Calu3 (cell line): ENCODE data around the gene CABLES2. TPM values are rescaled to one million over a fixed set of nuclear protein-coding genes. Genes with fewer than 3 reads are reported as not detected.

Experiments
- Bru-seq: library from RNA; stranded (reverse); fragments of 400-500 nt; gene quantifications from one replicate; lab custom pipeline; 2021; lab: Mats Ljungman, UMichigan
- BruChase-seq, 2 experiments: library from RNA; stranded (reverse); fragments of 400-500 nt; gene quantifications; one replicate each; lab custom pipeline; 2021; lab: Mats Ljungman, UMichigan
- BruUV-seq: library from RNA; stranded (reverse); fragments of 400-500 nt; replicated peaks from 2 replicates; lab custom pipeline; 2021; lab: Mats Ljungman, UMichigan
- CTCF ChIA-PET: fragments of 300-600 bp; sonication (Branson Sonifier 250); formaldehyde crosslinking; loops from one replicate; lab custom pipeline; 2022; ENCODE audit warnings: antibody characterized with exemption; lab: Charles Lee
- DNase-seq: peaks from one replicate; pipeline ENCODE4 v3.0.0; 2022
- H3K27ac Mint-ChIP-seq: one replicate; pipeline ENCODE4 v1.8.0; 2022; ENCODE audit warnings: mixed read lengths; ENCODE audit not compliant: unreplicated experiment
- H3K27me3 Mint-ChIP-seq: one replicate; pipeline ENCODE4 v1.8.0; 2022; ENCODE audit warnings: mixed read lengths; ENCODE audit not compliant: unreplicated experiment
- H3K36me3 Mint-ChIP-seq: one replicate; pipeline ENCODE4 v1.8.0; 2022; ENCODE audit warnings: mild to moderate bottlenecking, moderate library complexity, mixed read lengths; ENCODE audit not compliant: insufficient read depth, unreplicated experiment
- H3K4me1 Mint-ChIP-seq: one replicate; pipeline ENCODE4 v1.8.0; 2022; ENCODE audit warnings: mild to moderate bottlenecking, low read depth, mixed read lengths; ENCODE audit not compliant: unreplicated experiment
- H3K4me3 Mint-ChIP-seq: one replicate; pipeline ENCODE4 v1.8.0; 2022; ENCODE audit warnings: mild to moderate bottlenecking, low read depth, moderate library complexity, mixed read lengths; ENCODE audit not compliant: unreplicated experiment
- H3K9me3 Mint-ChIP-seq: one replicate; pipeline ENCODE4 v1.8.0; 2022; ENCODE audit warnings: low read depth, mixed read lengths; ENCODE audit not compliant: unreplicated experiment
- CTCF ChIP-seq: fragments of 200-600 bp; IDR thresholded peaks from one replicate; pipeline ENCODE4 v1.8.0; 2022; ENCODE audit warnings: antibody characterized with exemption; ENCODE audit not compliant: unreplicated experiment
- intact Hi-C: fragments of 100-400 bp; cut with micrococcal nuclease; formaldehyde crosslinking; loops from one replicate; pipeline ENCODE4 v1.10.0; 2022; ENCODE audit not compliant: unreplicated experiment
- long read RNA-seq: library from polyadenylated mRNA; stranded (forward); transcript quantifications from one replicate; pipeline ENCODE4 v2.0.0, GENCODE V29; 2022
- total RNA-seq: library from RNA; stranded (reverse); gene quantifications from 2 replicates; pipeline ENCODE4 v1.2.3, GENCODE V29; 2022

CABLES2 gene
- 12.2 and 13.6 TPM in 2 replicates for total RNA-seq
- Bru-seq, nascent RNA, result percentile 43 among the genes with signal in this experiment
- BruChase-seq, experiment 1, labeled RNA remaining after a 6-hour chase, result percentile 66 among the genes with signal in this experiment
- percentile 59 among the genes with signal in this experiment for BruChase-seq, experiment 2, labeled RNA remaining after a 2-hour chase
- long read RNA-seq, transcript CABLES2-201 (10 exons, 3,785 nt), result major isoform, 24 of 27 reads
- long read RNA-seq, partial matches to known transcripts, result 0 of 27 reads
- long read RNA-seq, other reads (novel, unspliced or antisense), result 3 of 27 reads

- peaks cover 27% of the 10 kb centered on the region for H3K4me1 Mint-ChIP-seq
- no TSS peak for BruUV-seq
- intact Hi-C loops, result no loop called here
- H3K27ac Mint-ChIP-seq, result peak within 1 kb of the TSS; percentile 36
- peak; percentile 49 for TF ChIP-seq CTCF
- H3K9me3 Mint-ChIP-seq, result no peaks in the 10 kb centered on the region
- DNase-seq, result peak; percentile 99
- H3K4me3 Mint-ChIP-seq, result peak within 1 kb of the TSS; percentile 66
- no peaks in the 10 kb centered on the region for H3K27me3 Mint-ChIP-seq
- CTCF ChIA-PET, result interaction anchor here (0.6 kb wide), 1 partner anchor 415 kb away, joined by 3 read pairs; no protein-coding TSS in a partner anchor
- H3K36me3 Mint-ChIP-seq, result peaks cover 31% of the 10 kb centered on the region
Observed at GRCh38 chr20:62407221-62407992, at the start of gene CABLES2. TSS of gene CABLES2 (minus strand) at chr20:62407285. CDS start at chr20:62407276, 9 bp downstream.

- DNase-seq, result no peak
- Mint-ChIP-seq H3K4me3 (no peak overlapping the region), H3K27ac (no peak overlapping the region), H3K4me1 (no peaks in the 10 kb centered on the region), H3K27me3 (peaks cover 100% of the 10 kb centered on the region), H3K9me3 (no peaks in the 10 kb centered on the region), H3K36me3 (no peaks in the 10 kb centered on the region)
- CTCF ChIA-PET, result no interaction called here
- BruUV-seq, result no TSS peak
- TF ChIP-seq CTCF, result no peak
- intact Hi-C loops, result no loop called here
Observed at GRCh38 chr20:62455929-62456328, 48.8 kb upstream of the CABLES2 start.

GRCh38 chr20:62454904-62455636 lies 48.0 kb upstream of the CABLES2 start:
- no TSS peak for BruUV-seq
- H3K27ac Mint-ChIP-seq, result no peak overlapping the region
- H3K4me1 Mint-ChIP-seq, result no peaks in the 10 kb centered on the region
- no peaks in the 10 kb centered on the region for H3K36me3 Mint-ChIP-seq
- H3K27me3 Mint-ChIP-seq, result peaks cover 100% of the 10 kb centered on the region
- CTCF ChIA-PET, result no interaction called here
- no peaks in the 10 kb centered on the region for H3K9me3 Mint-ChIP-seq
- intact Hi-C loops, result no loop called here
- no peak for DNase-seq
- no peak overlapping the region for H3K4me3 Mint-ChIP-seq
- no peak for TF ChIP-seq CTCF

GRCh38 chr20:62453186-62453808 lies 46.2 kb upstream of the CABLES2 start:
- CTCF ChIA-PET, result no interaction called here
- Mint-ChIP-seq H3K9me3 (no peaks in the 10 kb centered on the region), H3K27ac (no peak overlapping the region), H3K36me3 (no peaks in the 10 kb centered on the region), H3K27me3 (peaks cover 100% of the 10 kb centered on the region), H3K4me3 (no peak overlapping the region), H3K4me1 (no peaks in the 10 kb centered on the region)
- DNase-seq, result no peak
- intact Hi-C loops, result no loop called here
- BruUV-seq, result no TSS peak
- no peak for TF ChIP-seq CTCF
